ENCODE measurements around the gene C6orf15. TPM values are rescaled to one million over a fixed set of nuclear protein-coding genes. Genes with fewer than 3 reads are reported as not detected.

Gene C6orf15
- total RNA-seq, 4 donors from 2014 or later, result not detected

DNA sequence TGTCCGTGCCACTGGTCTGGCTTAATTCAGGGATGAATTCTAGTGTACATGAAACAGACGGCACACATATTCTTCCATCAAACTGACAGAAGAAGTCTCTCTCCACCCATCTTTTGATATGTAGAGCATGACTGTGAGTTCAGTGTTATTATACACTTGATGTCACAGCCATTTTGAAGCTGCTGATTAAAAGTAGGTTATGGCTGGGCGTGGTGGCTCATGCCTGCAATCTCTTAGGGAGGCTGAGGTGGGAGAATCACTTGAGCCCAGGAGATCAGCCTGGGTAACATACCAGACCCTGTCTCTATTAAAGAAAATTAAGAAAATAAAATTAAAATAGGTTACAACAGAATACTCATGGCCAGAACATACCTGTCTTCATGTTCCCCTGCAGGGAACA lies 20.7 kb downstream of the C6orf15 start:
- DNase-seq (no peak), ATAC-seq (no peak)
- Histone ChIP-seq H3K27ac (no peak overlapping the region), H3K4me1 (peaks cover 7 to 21% of the 10 kb centered on the region in 2 donors), H3K9me3 (no peaks in the 10 kb centered on the region), H3K36me3 (no peaks in the 10 kb centered on the region), H3K4me3 (no peak overlapping the region), H3K27me3 (no peaks in the 10 kb centered on the region)
- no peak for TF ChIP-seq POLR2A (IDR thresholded peaks at IDR 0.05)
- TF ChIP-seq CTCF (IDR thresholded peaks at IDR 0.05 in 4 of 5, conservative IDR thresholded peaks at IDR 0.05 in 1 of 5), result no peak
- intact Hi-C loops (cut with DNase I; ENCODE audit: low total_unique reads), result no loop called here
- in situ Hi-C loops (cut with MboI; ENCODE audit: low sequenced_read_pairs in 4 of 4), result loop anchor here in 2 of 4 donors (25.0 kb wide), 2 partner anchors 429 to 554 kb away; partner anchors contain the start of gene DHX16 (in 1 of the 2)

DNA sequence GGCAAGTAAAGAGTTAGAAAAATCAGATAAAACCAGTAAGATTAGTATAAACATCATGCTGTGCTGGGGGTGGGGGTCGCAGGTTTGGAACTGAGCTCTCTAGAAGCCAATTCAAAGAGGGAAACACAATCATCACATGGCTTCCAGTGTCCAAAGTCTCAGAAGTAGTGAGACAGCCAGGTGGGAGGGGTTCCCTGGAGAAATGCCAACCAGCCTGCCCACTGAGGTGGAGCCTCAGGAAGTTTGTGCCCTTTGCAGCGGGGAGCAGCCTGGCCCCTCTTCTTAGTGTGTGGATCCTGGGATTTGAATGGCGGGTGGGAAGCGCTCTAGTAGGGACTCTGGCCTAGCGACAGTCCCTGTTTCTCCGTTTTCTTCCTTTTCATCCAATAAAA lies 21.4 kb downstream of the C6orf15 start:
- Histone ChIP-seq H3K27ac (no peak overlapping the region), H3K4me3 (no peak overlapping the region), H3K9me3 (no peaks in the 10 kb centered on the region), H3K27me3 (no peaks in the 10 kb centered on the region), H3K4me1 (peaks cover 8 to 22% of the 10 kb centered on the region in 2 donors), H3K36me3 (no peaks in the 10 kb centered on the region)
- DNase-seq (no peak), ATAC-seq (no peak)
- intact Hi-C loops (cut with DNase I; ENCODE audit: low total_unique reads) (no loop called here), in situ Hi-C loops (cut with MboI; ENCODE audit: low sequenced_read_pairs in 4 of 4) (loop anchor here in 2 of 4 donors (25.0 kb wide), 2 partner anchors 429 to 554 kb away; partner anchors contain the start of gene DHX16 (in 1 of the 2))
- no peak for TF ChIP-seq CTCF (IDR thresholded peaks at IDR 0.05 in 4 of 5, conservative IDR thresholded peaks at IDR 0.05 in 1 of 5)
- no peak for TF ChIP-seq POLR2A (IDR thresholded peaks at IDR 0.05)

GRCh38 chr6:31090275-31090972 lies 22.0 kb downstream of the C6orf15 start:
- no peaks in the 10 kb centered on the region for H3K9me3 ChIP-seq
- no peaks in the 10 kb centered on the region for H3K36me3 ChIP-seq
- intact Hi-C loops (cut with DNase I; ENCODE audit: low total_unique reads), result no loop called here
- no peak overlapping the region for H3K27ac ChIP-seq
- H3K4me1 ChIP-seq, result peaks cover 8 to 22% of the 10 kb centered on the region in 2 donors
- in situ Hi-C loops (cut with MboI; ENCODE audit: low sequenced_read_pairs in 4 of 4), result loop anchor here in 2 of 4 donors (25.0 kb wide), 2 partner anchors 428 to 553 kb away; partner anchors contain the start of gene DHX16 (in 1 of the 2)
- no peak for DNase-seq
- no peaks in the 10 kb centered on the region for H3K27me3 ChIP-seq
- H3K4me3 ChIP-seq, result no peak overlapping the region
- TF ChIP-seq POLR2A (IDR thresholded peaks at IDR 0.05) (no peak), CTCF (IDR thresholded peaks at IDR 0.05 in 4 of 5, conservative IDR thresholded peaks at IDR 0.05 in 1 of 5) (no peak)
- no peak for ATAC-seq

- no peaks in the 10 kb centered on the region for H3K9me3 ChIP-seq
- H3K4me1 ChIP-seq, result peaks cover 8 to 9% of the 10 kb centered on the region in 2 donors
- in situ Hi-C loops (cut with MboI; ENCODE audit: low sequenced_read_pairs in 4 of 4) (loop anchor here in 2 of 4 donors (10.0 to 25.0 kb wide), 3 partner anchors 263 to 550 kb away; partner anchors contain the start of gene DHX16 (in 1 of the 2)), intact Hi-C loops (cut with DNase I; ENCODE audit: low total_unique reads) (loop anchor here (5.0 kb wide), 3 partner anchors 345 to 545 kb away; partner anchors contain the start of genes FLOT1 and IER3)
- ATAC-seq (peak; percentile 93 to 99), DNase-seq (peak; percentile 59 to 73)
- TF ChIP-seq CTCF (IDR thresholded peaks at IDR 0.05 in 4 of 5, conservative IDR thresholded peaks at IDR 0.05 in 1 of 5) (peak; percentile 74 to 82 (median 81)), POLR2A (IDR thresholded peaks at IDR 0.05) (no peak)
- peak overlapping the region in 3 of 4 donors; percentile 11 to 36 (median 13) for H3K4me3 ChIP-seq
- H3K36me3 ChIP-seq, result no peaks in the 10 kb centered on the region
- peak overlapping the region in 3 of 4 donors; percentile 1 to 36 (median 25) for H3K27ac ChIP-seq
- no peaks in the 10 kb centered on the region for H3K27me3 ChIP-seq
Observed at GRCh38 chr6:31087494-31088089, 24.8 kb downstream of the C6orf15 start.

Data from gastrocnemius medialis (tissue), 4 donors.